B cell (primary cell): Measurements from ENCODE around the gene PCDHGA8.

Source experiments
- CTCF ChIP-seq: fragments of 200-600 bp; IDR thresholded peaks from one replicate; pipeline ENCODE4 v1.8.0; 2022; ENCODE audit warnings: antibody characterized with exemption, mild to moderate bottlenecking
- EZH2 ChIP-seq: IDR thresholded peaks from 2 replicates; pipeline ENCODE4 v1.6.1; 2012; ENCODE audit warnings: borderline replicate concordance, low read depth, mild to moderate bottlenecking, moderate library complexity, low read length; ENCODE audit not compliant: insufficient read depth, poor library complexity, severe bottlenecking

- TF ChIP-seq CTCF (no peak), EZH2 (no peak)
Measured at GRCh38 chr5:141393267-141393666, 834 bp downstream of the PCDHGA8 start.
